H1 (cell line): ENCODE results near the gene TSHZ2. TPM values are rescaled to one million over a fixed set of nuclear protein-coding genes. Genes with fewer than 3 reads are reported as not detected.

ENCODE experiments used
- ATF2 ChIP-seq: IDR thresholded peaks from 2 replicates; pipeline ENCODE4 v1.6.1; 2012; ENCODE audit warnings: low read length, inconsistent platforms
- HDAC2 ChIP-seq, 2 experiments: fragments of 300-600 bp in 1 of 2; sonication (generic) in 1 of 2; IDR thresholded peaks; 2 replicates each; pipeline ENCODE4 v1.6.1; 2011 to 2012; ENCODE audit warnings: low read depth in 2 of 2, low read length in 2 of 2, mild to moderate bottlenecking in 2 of 2, moderate library complexity in 2 of 2, borderline replicate concordance in 1 of 2, inconsistent platforms in 1 of 2
- polyA plus RNA-seq, 7 experiments: library from polyadenylated mRNA; depleted of rRNA in 3 of 7; stranded (reverse) in 5 of 7; unstranded in 2 of 7; fragments of >200 nt in 5 of 7; fragments of 200-250 nt in 2 of 7; gene quantifications; 1 replicate in 5 of 7; 2 replicates in 1 of 7; 4 replicates in 1 of 7; pipeline versions ENCODE4 v1.2.1 to v1.2.3, GENCODE V29; 2011 to 2013; ENCODE audit warnings: missing spikeins in 2 of 7, mixed read lengths in 2 of 7
- total RNA-seq: library from RNA; stranded (reverse); fragmentation: NEBNext Ultra II Directional; extraction: Animal tissue kit (Norgen Biotek cat#: 25700); gene quantifications from 2 replicates; pipeline ENCODE4 v1.2.1, GENCODE V29; 2021

TSHZ2 gene
- total and polyA plus RNA-seq, 2 of the 8 experiments (the other 6 are each of a cell fraction or from before 2014, with no cell fraction given) = 0.14 to 0.30 TPM

DNA sequence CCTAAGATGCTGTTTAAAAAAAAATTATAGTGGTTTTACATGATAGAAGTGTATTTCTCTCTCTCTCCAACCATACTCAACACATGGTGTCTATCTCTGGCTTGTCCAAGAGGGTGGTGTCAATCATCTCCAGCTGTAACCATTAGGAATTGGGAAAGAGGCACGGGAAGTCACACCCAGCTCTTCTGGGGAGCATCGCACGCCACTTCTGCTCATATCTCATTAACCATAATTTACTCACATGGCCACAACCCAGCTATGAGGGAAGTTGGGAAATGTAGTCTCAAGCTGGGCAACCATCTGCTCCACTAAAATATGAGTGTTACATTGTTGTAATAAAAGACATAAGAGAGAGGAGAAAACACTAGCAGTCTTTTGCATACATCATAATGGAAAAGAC, 30.4 kb upstream of the TSHZ2 start (continued):
- TF ChIP-seq HDAC2 (IDR thresholded peaks at IDR 0.05; ENCODE audit: borderline replicate concordance in 1 of 2, low read depth in 2 of 2, low read length in 2 of 2) (no peak), ATF2 (no peak)
